ENCODE data around the gene MKI67.

The MKI67 gene

DNA sequence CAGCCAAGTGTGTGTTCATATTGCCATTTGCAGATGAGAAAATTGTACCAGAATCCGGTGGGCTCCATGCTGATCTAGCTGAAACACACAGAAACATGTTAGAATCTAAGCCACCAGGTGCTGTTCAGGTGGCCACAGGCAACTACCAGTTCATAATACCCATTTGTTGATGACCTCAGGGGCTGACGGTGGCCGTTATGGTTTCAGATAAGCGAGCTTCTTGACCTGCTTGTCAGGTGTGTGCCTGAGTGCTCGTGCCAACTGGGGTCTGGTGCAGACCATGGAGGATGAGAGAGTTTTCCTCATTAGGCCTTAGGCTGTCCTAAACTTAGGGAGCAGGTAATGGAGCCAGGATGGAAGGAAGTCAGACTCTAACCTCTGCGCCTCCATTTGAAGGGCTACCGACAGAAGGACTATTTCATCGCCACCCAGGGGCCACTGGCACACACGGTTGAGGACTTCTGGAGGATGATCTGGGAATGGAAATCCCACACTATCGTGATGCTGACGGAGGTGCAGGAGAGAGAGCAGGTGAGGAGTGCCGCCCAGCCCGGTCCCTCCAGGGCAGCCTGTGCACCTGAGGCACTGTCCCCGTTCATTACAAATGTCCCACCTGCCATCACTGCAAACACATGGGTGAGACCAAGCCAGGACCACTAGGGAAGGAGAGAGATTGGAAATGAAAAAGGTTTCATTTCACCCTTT lies 53.1 kb downstream of the MKI67 start:
- peaks cover 96% of the 10 kb centered on the region for H3K36me3 Mint-ChIP-seq (ENCODE audit: low read depth)
- no peaks in the 10 kb centered on the region for H3K27me3 Mint-ChIP-seq
- peak; percentile 23 for DNase-seq
- no peak overlapping the region for H3K4me3 Mint-ChIP-seq
- H3K9me3 Mint-ChIP-seq: no peaks in the 10 kb centered on the region
- peaks cover 15% of the 10 kb centered on the region for H3K4me1 Mint-ChIP-seq (ENCODE audit: low read depth)
- H3K27ac Mint-ChIP-seq: peak overlapping the region; percentile 7

DNA sequence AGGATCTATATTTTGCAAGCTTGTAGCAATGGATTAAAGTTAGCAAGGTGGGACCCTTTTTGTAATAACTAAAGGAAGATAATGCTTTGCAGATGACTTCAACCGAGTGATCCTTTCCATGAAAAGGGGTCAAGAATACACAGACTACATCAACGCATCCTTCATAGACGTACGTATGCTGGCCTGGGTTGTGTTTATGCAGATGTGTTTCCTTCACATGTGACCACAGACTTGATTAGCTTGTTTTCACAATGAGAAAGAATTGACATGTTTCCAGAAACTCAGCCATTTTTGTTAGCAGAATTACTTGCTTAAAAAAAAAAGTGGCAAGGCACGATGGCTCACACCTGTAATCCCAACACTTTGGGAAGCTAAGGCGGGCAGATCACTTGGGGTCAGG lies 54.2 kb downstream of the MKI67 start:
- no peaks in the 10 kb centered on the region for H3K9me3 Mint-ChIP-seq
- DNase-seq: no peak
- peaks cover 20% of the 10 kb centered on the region for H3K4me1 Mint-ChIP-seq (ENCODE audit: low read depth)
- H3K27ac Mint-ChIP-seq: no peak overlapping the region
- H3K27me3 Mint-ChIP-seq: no peaks in the 10 kb centered on the region
- H3K4me3 Mint-ChIP-seq: no peak overlapping the region
- H3K36me3 Mint-ChIP-seq (ENCODE audit: low read depth): peaks cover 96% of the 10 kb centered on the region

DNA sequence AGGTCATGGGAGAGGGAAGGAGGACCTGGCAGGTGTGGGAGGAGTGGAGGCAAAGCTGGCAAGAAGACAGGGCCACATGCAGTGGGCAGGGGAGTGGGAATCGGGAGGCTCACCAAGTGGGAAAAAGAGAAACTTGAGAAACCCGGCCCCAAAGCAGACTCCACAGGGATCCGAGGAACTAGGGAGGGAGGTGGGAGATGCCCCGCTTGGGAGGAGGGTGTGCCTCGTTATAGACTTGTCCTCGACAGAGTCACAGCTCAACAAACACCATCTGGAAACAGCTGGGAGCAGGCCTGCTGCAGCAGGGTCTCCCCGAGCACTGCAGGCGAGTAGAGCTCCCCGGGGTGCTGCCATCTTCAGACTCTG lies 54.8 kb downstream of the MKI67 start:
- peaks cover 27% of the 10 kb centered on the region for H3K4me1 Mint-ChIP-seq (ENCODE audit: low read depth)
- DNase-seq: peak; percentile 23
- H3K27ac Mint-ChIP-seq: no peak overlapping the region
- no peaks in the 10 kb centered on the region for H3K27me3 Mint-ChIP-seq
- no peaks in the 10 kb centered on the region for H3K9me3 Mint-ChIP-seq
- H3K36me3 Mint-ChIP-seq (ENCODE audit: low read depth): peaks cover 96% of the 10 kb centered on the region
- no peak overlapping the region for H3K4me3 Mint-ChIP-seq

DNA sequence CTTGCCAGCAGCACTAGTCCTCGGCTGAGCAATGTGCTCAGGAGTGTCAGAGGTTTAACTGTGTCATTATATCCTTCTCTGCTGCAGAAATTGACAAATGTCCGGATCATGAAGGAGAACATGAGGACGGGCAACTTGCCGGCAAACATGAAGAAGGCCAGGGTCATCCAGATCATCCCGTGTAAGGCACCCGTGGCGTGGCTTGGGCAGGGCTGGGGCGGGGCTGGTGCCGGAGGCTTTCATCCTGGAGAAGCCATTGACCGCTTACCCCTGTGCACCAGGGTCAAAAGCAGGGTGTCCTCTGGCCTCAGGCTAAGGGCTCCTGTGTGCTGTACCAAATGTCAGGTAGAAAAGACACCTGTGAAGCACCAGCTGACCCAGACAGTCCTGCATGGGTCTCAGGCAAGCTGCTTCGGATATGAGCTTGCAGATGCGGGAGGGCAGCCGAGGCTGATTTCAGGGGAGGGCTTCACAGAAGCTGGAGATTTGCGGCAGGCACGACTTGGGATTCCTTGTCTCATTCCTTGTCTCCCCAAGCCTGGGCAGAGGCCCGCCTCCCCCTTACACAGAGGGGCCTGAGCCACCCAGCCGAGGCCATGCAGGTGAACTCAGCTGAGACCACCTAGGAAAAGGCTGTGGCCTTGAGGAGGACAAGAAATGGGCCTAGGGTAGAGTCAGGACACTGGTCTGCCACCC lies 55.4 kb downstream of the MKI67 start:
- no peak overlapping the region for H3K27ac Mint-ChIP-seq

DNA sequence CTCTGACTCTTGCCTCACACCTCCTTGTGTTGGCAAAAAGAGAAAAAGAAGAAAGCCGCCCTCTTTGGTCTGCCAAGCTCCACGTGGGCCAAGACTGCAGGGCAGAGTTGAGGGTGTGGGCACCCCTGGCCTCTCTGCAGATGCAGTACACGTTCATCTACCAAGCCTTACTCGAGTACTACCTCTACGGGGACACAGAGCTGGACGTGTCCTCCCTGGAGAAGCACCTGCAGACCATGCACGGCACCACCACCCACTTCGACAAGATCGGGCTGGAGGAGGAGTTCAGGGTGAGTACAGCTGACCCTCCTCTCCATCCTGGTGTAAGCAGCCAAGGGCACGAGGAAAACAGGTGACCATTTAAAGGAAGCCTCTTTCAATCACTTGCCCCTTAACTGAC lies 56.1 kb downstream of the MKI67 start:
- no peak for DNase-seq
- Mint-ChIP-seq H3K4me3 (no peak overlapping the region), H3K9me3 (no peaks in the 10 kb centered on the region), H3K36me3 (ENCODE audit: low read depth) (peaks cover 98% of the 10 kb centered on the region), H3K27ac (no peak overlapping the region), H3K27me3 (no peaks in the 10 kb centered on the region), H3K4me1 (ENCODE audit: low read depth) (peaks cover 39% of the 10 kb centered on the region)

More for the DNA sequence above, 55.4 kb downstream of the MKI67 start:
- Mint-ChIP-seq H3K9me3 (no peaks in the 10 kb centered on the region), H3K4me3 (no peak overlapping the region), H3K36me3 (ENCODE audit: low read depth) (peaks cover 96% of the 10 kb centered on the region), H3K4me1 (ENCODE audit: low read depth) (peaks cover 32% of the 10 kb centered on the region), H3K27me3 (no peaks in the 10 kb centered on the region)
- DNase-seq: peak; percentile 22

DNA sequence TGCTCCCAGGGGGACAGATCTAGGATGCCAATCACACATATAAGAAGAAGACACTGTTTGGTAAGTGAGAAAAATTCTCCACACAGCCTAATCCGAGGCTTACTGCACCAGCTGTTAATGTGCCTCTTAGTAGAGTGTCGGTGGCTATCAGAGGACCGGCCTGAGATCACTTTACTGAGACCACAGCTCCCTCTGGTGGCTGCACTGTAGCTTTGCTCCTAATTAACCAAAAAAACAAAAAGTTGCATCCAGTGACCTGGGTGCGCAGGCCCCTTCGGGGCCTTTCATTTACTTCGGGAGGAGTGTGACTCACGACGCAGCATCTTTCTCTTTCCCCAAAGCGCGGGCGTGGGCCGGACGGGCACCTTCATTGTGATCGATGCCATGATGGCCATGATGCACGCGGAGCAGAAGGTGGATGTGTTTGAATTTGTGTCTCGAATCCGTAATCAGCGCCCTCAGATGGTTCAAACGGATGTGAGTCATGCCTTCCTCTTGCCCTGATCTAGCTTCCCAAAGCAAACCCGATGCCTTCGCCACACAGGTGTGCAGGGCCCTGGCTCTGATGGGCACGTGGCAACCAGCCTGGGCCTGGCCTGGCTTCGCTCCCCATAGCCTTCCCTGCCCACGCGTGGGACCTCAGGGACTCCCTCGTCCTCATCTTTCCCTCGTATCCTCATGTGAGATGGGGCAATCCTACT lies 56.7 kb downstream of the MKI67 start:
- H3K4me1 Mint-ChIP-seq (ENCODE audit: low read depth): peaks cover 46% of the 10 kb centered on the region
- no peak overlapping the region for H3K4me3 Mint-ChIP-seq
- H3K27ac Mint-ChIP-seq: no peak overlapping the region
- no peaks in the 10 kb centered on the region for H3K9me3 Mint-ChIP-seq
- peak; percentile 82 for DNase-seq
- peaks cover 96% of the 10 kb centered on the region for H3K36me3 Mint-ChIP-seq (ENCODE audit: low read depth)
- H3K27me3 Mint-ChIP-seq: no peaks in the 10 kb centered on the region

DNA sequence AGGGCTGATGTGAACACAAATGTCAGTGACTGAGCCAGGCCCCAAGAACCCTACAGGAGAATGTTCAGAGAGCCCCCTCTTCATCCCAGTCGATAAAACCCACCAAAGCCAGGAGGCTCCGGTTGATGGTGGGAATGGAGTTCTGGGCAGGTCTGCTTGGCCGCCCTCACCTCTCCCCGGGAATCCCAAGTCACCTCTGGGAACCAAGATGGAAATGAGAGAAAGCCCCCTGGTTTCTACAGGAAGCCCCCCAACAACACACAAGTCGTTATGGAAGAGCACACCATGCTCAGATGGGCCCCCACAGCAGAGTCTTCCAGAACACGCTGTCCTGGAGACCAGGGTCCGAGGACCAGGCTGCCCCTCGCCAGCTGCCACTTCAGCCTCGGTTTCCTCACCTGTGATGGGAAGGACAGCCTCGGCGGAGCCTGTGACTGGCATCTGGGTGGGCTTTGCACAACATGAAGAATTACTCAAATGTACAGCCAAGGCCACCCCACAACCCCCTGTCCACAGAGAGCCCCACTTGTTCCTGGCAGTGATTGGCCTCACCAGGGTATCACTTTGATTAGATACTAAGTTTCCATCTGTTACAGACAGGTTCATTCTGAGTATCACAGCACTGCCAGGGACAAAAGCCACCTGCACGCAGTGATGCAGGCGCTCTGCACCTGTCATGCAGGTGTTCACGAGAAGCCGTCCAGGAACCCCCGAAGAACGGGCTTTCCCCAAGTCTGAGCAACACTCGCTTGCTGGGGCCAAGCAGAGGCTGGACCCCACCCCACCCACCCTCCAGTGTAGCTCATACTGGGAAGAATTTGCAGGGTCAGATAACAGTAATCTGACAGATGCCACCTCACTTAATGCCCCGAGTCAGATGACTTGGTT lies 57.6 kb downstream of the MKI67 start:
- peaks cover 55% of the 10 kb centered on the region for H3K4me1 Mint-ChIP-seq (ENCODE audit: low read depth)
- H3K27me3 Mint-ChIP-seq: no peaks in the 10 kb centered on the region
- no peak for DNase-seq
- H3K4me3 Mint-ChIP-seq: no peak overlapping the region
- no peaks in the 10 kb centered on the region for H3K9me3 Mint-ChIP-seq
- H3K27ac Mint-ChIP-seq: no peak overlapping the region
- H3K36me3 Mint-ChIP-seq (ENCODE audit: low read depth): peaks cover 96% of the 10 kb centered on the region

DNA sequence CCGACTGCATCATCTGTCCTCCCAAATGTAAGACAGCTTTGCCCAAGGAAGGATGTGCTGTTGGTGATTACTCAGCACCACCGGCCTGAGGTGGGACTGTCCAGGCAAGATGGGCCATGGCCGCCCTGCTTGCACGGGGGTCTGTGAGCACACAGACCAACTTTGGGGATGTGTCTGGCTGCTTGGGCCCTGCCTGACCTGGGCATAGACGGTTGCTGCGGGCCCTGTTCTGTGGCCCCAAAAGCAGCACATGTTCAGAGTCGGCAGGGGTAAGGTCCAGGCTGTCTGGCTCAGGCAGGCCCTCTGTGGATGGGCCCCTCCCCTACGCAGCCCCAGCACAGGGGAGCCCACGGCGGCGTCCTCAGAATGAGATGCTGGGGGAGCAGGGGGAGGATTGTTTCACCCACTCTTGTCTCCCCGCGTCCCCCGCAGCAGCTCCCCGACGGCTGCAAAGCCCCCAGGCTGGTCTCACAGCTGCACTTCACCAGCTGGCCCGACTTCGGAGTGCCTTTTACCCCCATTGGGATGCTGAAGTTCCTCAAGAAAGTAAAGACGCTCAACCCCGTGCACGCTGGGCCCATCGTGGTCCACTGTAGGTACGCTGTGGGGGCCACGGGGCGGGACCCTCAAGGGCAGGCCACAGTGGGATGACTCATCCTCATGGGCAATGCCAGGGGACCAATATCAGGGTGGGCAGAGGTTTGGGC lies 58.4 kb downstream of the MKI67 start:
- H3K9me3 Mint-ChIP-seq: no peaks in the 10 kb centered on the region
- peaks cover 96% of the 10 kb centered on the region for H3K36me3 Mint-ChIP-seq (ENCODE audit: low read depth)
- DNase-seq: no peak
- peaks cover 62% of the 10 kb centered on the region for H3K4me1 Mint-ChIP-seq (ENCODE audit: low read depth)
- no peak overlapping the region for H3K27ac Mint-ChIP-seq
- no peak overlapping the region for H3K4me3 Mint-ChIP-seq
- H3K27me3 Mint-ChIP-seq: no peaks in the 10 kb centered on the region

DNA sequence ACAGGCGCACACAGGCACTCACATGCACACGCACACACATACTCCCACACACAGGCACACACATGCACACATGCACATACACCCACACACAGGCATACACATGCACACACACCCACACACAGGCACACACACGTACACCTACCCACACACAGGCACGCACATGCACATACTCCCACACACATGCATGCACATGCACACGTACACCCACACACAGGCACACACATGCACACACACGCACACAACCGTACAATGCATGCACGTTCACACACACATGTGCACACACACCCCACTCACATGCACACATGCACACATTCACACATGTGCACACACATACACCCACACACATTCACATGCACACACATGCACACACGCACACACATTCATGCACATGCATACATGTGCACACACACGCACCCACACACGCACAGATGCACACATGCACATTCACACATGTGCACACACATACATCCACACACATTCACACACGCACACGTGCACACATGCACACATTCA lies 59.3 kb downstream of the MKI67 start:
- Mint-ChIP-seq H3K4me3 (no peak overlapping the region), H3K9me3 (no peaks in the 10 kb centered on the region), H3K36me3 (ENCODE audit: low read depth) (peaks cover 97% of the 10 kb centered on the region), H3K4me1 (ENCODE audit: low read depth) (peaks cover 72% of the 10 kb centered on the region), H3K27ac (no peak overlapping the region), H3K27me3 (no peaks in the 10 kb centered on the region)
- no peak for DNase-seq

DNA sequence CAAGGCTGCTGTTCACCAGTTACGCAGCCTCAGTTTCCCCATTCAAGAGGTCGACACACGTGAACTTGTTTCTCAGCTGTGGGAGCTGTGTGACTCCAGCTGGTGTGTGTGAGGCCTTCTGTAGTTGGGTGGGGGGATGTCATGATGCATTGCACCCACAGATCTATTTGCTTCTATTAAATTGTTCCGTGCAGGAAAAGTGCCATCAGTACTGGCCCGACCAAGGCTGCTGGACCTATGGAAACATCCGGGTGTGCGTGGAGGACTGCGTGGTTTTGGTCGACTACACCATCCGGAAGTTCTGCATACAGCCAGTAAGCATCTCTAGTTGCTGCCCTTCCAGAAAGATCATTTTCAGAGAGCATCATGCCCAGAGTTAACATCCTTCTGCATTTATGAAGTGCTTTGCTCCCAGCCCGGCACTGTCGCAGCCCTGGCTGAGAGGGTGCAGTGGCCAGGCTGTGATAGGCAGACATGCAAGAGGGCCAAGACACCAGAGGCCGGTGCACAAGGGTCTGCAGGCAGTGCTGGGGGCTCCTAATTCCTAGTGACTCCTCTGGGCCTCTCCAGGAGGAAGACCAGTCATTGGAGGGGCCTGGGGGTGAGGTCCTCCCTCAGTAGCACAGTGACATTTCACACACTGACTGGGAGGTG lies 60.2 kb downstream of the MKI67 start:
- no peaks in the 10 kb centered on the region for H3K27me3 Mint-ChIP-seq
- H3K4me1 Mint-ChIP-seq (ENCODE audit: low read depth): peaks cover 76% of the 10 kb centered on the region
- peak overlapping the region; percentile 99 for H3K27ac Mint-ChIP-seq
- no peaks in the 10 kb centered on the region for H3K9me3 Mint-ChIP-seq
- no peak overlapping the region for H3K4me3 Mint-ChIP-seq
- H3K36me3 Mint-ChIP-seq (ENCODE audit: low read depth): peaks cover 95% of the 10 kb centered on the region
- peak; percentile 24 for DNase-seq

DNA sequence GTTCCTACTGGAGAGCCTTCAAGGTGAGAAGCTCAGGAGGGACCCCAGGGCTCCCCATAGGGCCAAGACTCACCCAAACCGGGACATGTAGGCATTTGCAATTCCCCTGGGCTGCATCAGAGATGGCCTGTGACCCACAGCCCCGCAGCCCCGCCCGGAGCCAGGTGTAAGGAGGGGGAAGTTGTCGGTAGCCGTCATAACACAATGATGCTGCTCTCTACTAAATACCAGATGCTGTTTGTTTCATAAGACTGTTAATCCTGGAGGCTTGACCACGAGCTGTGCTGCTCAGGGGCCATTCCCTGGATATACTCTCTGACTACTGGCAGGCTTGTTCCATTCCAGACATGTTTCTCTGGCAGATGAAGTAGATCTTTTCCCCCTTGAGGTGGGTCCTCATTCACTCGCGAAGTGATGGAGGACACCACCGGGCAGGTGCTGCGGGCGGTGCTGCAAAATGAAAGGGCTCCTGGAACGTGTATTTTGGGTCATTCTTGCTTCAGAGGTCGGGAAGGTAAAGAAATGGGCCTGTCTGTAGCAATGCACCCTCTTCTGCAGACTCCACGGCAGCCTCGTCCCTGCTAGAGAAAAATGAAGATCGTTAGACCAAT lies 61.1 kb downstream of the MKI67 start:
- Mint-ChIP-seq H3K27ac (peak overlapping the region; percentile 99), H3K4me3 (peak overlapping the region; percentile 75), H3K36me3 (ENCODE audit: low read depth) (peaks cover 95% of the 10 kb centered on the region)

DNA sequence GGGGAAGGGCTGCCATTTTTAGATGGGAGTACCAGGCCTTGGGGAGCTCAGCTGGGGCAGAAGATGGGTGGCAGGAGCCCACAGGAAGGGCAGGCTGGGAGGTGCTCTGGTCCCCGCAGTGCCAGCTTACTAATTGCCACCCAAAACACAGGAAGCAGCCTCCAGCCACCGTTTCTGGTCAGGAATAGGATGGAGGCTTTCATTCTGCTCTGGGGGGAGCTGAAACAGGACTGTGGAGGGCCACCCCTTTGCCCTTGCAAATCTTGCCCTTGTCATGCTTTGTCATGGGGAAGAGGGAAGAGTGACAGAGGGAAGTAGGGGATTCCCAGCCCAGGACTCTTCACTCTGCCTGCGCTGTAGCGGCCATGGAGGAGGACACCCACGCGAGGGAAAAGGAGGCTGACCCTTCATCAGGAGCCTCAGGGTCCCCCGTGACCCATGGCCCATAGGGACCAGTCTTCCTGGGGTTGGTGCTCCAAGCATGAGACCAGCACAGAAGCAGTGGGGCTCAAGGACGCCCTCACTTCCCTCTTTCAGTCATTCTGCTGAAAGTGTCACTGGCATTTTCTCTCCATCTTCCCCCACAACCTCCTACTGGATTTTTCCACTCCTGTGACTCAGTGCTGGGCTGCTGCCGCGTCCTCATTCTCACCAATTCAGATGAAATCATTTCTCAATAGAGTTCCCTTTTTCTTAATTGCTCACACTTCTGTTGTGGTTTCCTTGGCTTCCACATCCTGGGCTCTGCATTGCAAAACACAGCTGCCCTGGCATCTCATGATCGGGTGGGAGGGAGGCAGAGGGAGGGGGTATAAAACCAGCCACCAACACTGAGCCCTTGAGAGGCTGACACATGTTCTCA lies 61.9 kb downstream of the MKI67 start:
- peak; percentile 82 for DNase-seq
- Mint-ChIP-seq H3K27ac (peak overlapping the region; percentile 99), H3K4me1 (ENCODE audit: low read depth) (peaks cover 84% of the 10 kb centered on the region), H3K9me3 (no peaks in the 10 kb centered on the region), H3K4me3 (peak overlapping the region; percentile 75), H3K27me3 (no peaks in the 10 kb centered on the region), H3K36me3 (ENCODE audit: low read depth) (peaks cover 95% of the 10 kb centered on the region)

More for the DNA sequence above, 61.1 kb downstream of the MKI67 start:
- Mint-ChIP-seq H3K4me1 (ENCODE audit: low read depth) (peaks cover 83% of the 10 kb centered on the region), H3K9me3 (no peaks in the 10 kb centered on the region), H3K27me3 (no peaks in the 10 kb centered on the region)
- no peak for DNase-seq
